Liver (tissue), 3 donors: ENCODE measurements around the gene ZFP57.
"Not testable (repeated sequence)": the region's sequence is repeated elsewhere in the genome, so short reads cannot be mapped to it uniquely, and the experiment has no call there.

ENCODE experiments used
- EGR1 ChIP-seq, 2 donors: IDR thresholded peaks; 2 replicates each; pipeline ENCODE4 v1.6.1; 2016 to 2018; ENCODE audit warnings: antibody characterized with exemption in 2 of 2, low read depth in 2 of 2
- HNF4G ChIP-seq: IDR thresholded peaks from 2 replicates; pipeline ENCODE4 v1.6.1; 2016; ENCODE audit warnings: antibody characterized with exemption
- NR2F2 ChIP-seq: IDR thresholded peaks from 2 replicates; pipeline ENCODE4 v1.6.1; 2016; ENCODE audit warnings: antibody characterized with exemption
- RAD21 ChIP-seq, 2 donors: IDR thresholded peaks; 2 replicates each; pipeline ENCODE4 v1.6.1; 2016; ENCODE audit warnings: antibody characterized with exemption in 2 of 2, mild to moderate bottlenecking in 2 of 2
- RXRA ChIP-seq, 2 donors: IDR thresholded peaks; 2 replicates each; pipeline ENCODE4 v1.6.1; 2017 to 2018; ENCODE audit warnings: antibody characterized with exemption in 2 of 2, mild to moderate bottlenecking in 1 of 2
- SP1 ChIP-seq: IDR thresholded peaks from 2 replicates; pipeline ENCODE4 v1.6.1; 2018; ENCODE audit warnings: antibody characterized with exemption, mild to moderate bottlenecking
- YY1 ChIP-seq: IDR thresholded peaks from 2 replicates; pipeline ENCODE4 v1.6.1; 2016; ENCODE audit warnings: antibody characterized with exemption, mild to moderate bottlenecking
- TF ChIP-seq, protein P1 (sequence below): fragments of 150-350 bp; IDR thresholded peaks from 2 replicates; pipeline ENCODE4 v1.5.1; 2017; ENCODE audit warnings: improper control_type of control experiment, low read depth, low read length; ENCODE audit not compliant: missing input control
- TF ChIP-seq, protein P2 (sequence below): IDR thresholded peaks from 2 replicates; pipeline ENCODE4 v1.6.1; 2016; ENCODE audit warnings: antibody characterized with exemption
- TF ChIP-seq, protein P3 (sequence below): IDR thresholded peaks from 2 replicates; pipeline ENCODE4 v1.6.1; 2016; ENCODE audit warnings: antibody characterized with exemption
- TF ChIP-seq, protein P4 (sequence below): IDR thresholded peaks from 2 replicates; pipeline ENCODE4 v1.6.1; 2016; ENCODE audit warnings: antibody characterized with exemption, mild to moderate bottlenecking
- donor health status: healthy.
- donor health status: healthy.

DNA sequence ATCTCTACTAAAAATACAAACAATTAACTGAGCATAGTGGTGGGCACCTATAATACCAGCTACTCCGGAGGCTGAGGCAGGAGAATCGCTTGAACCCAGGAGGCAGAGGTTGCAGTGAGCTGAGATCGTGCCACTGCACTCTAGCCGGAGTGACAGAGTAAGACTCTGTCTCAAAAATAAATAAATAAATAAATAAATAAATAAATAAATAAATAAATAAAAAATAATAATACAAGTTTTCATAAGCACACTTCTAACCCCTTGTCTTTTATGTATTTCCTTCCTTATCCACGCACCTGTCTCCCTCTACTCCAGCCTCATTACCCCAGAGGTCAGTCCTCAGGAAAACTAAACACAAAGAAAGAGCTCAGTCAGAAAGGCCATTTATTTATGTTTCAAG is 8.8 kb downstream of the ZFP57 start:
- TF ChIP-seq, protein P1, sequence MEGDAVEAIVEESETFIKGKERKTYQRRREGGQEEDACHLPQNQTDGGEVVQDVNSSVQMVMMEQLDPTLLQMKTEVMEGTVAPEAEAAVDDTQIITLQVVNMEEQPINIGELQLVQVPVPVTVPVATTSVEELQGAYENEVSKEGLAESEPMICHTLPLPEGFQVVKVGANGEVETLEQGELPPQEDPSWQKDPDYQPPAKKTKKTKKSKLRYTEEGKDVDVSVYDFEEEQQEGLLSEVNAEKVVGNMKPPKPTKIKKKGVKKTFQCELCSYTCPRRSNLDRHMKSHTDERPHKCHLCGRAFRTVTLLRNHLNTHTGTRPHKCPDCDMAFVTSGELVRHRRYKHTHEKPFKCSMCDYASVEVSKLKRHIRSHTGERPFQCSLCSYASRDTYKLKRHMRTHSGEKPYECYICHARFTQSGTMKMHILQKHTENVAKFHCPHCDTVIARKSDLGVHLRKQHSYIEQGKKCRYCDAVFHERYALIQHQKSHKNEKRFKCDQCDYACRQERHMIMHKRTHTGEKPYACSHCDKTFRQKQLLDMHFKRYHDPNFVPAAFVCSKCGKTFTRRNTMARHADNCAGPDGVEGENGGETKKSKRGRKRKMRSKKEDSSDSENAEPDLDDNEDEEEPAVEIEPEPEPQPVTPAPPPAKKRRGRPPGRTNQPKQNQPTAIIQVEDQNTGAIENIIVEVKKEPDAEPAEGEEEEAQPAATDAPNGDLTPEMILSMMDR = not testable (repeated sequence)
- TF ChIP-seq RAD21 (IDR thresholded peaks at IDR 0.05); SP1; RXRA (IDR thresholded peaks at IDR 0.05); HNF4G; EGR1 (IDR thresholded peaks at IDR 0.05; ENCODE audit: low read depth in 2 of 2); YY1; NR2F2: not testable (repeated sequence)
- TF ChIP-seq, protein P2, sequence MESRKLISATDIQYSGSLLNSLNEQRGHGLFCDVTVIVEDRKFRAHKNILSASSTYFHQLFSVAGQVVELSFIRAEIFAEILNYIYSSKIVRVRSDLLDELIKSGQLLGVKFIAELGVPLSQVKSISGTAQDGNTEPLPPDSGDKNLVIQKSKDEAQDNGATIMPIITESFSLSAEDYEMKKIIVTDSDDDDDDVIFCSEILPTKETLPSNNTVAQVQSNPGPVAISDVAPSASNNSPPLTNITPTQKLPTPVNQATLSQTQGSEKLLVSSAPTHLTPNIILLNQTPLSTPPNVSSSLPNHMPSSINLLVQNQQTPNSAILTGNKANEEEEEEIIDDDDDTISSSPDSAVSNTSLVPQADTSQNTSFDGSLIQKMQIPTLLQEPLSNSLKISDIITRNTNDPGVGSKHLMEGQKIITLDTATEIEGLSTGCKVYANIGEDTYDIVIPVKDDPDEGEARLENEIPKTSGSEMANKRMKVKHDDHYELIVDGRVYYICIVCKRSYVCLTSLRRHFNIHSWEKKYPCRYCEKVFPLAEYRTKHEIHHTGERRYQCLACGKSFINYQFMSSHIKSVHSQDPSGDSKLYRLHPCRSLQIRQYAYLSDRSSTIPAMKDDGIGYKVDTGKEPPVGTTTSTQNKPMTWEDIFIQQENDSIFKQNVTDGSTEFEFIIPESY = not testable (repeated sequence)
- TF ChIP-seq, protein P3, sequence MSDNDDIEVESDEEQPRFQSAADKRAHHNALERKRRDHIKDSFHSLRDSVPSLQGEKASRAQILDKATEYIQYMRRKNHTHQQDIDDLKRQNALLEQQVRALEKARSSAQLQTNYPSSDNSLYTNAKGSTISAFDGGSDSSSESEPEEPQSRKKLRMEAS = not testable (repeated sequence)
- TF ChIP-seq, protein P4, sequence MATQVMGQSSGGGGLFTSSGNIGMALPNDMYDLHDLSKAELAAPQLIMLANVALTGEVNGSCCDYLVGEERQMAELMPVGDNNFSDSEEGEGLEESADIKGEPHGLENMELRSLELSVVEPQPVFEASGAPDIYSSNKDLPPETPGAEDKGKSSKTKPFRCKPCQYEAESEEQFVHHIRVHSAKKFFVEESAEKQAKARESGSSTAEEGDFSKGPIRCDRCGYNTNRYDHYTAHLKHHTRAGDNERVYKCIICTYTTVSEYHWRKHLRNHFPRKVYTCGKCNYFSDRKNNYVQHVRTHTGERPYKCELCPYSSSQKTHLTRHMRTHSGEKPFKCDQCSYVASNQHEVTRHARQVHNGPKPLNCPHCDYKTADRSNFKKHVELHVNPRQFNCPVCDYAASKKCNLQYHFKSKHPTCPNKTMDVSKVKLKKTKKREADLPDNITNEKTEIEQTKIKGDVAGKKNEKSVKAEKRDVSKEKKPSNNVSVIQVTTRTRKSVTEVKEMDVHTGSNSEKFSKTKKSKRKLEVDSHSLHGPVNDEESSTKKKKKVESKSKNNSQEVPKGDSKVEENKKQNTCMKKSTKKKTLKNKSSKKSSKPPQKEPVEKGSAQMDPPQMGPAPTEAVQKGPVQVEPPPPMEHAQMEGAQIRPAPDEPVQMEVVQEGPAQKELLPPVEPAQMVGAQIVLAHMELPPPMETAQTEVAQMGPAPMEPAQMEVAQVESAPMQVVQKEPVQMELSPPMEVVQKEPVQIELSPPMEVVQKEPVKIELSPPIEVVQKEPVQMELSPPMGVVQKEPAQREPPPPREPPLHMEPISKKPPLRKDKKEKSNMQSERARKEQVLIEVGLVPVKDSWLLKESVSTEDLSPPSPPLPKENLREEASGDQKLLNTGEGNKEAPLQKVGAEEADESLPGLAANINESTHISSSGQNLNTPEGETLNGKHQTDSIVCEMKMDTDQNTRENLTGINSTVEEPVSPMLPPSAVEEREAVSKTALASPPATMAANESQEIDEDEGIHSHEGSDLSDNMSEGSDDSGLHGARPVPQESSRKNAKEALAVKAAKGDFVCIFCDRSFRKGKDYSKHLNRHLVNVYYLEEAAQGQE = not testable (repeated sequence)
